SK-N-SH (cell line): Measurements from ENCODE around the gene S1PR3. TPM values are rescaled to one million over a fixed set of nuclear protein-coding genes. Genes with fewer than 3 reads are reported as not detected.

Experiments used
- CTCF ChIA-PET: fragments of 300-600, 350-600 bp; formaldehyde crosslinking; extraction: SDS; loops from one replicate; lab custom pipeline; 2021; lab: Yijun Ruan, JAX
- POLR2A ChIA-PET: fragments of 350-600 bp; sonication (Branson Sonifier 250); formaldehyde crosslinking; extraction: SDS; loops from one replicate; lab custom pipeline; 2020; ENCODE audit warnings: antibody characterized with exemption, inconsistent platforms; lab: Yijun Ruan, JAX
- DNase-seq: peaks from one replicate; pipeline ENCODE4 v3.0.0; 2012
- H2AFZ ChIP-seq: fragments of 200-600 bp; sonication (generic); 2 replicates; pipeline ENCODE4 v1.8.1; 2016; ENCODE audit warnings: antibody characterized with exemption, mild to moderate bottlenecking, low read depth
- H3F3A ChIP-seq: fragments of 200-600 bp; sonication (generic); replicated peaks from 2 replicates; pipeline ENCODE3; 2016; ENCODE audit warnings: antibody characterized with exemption, mild to moderate bottlenecking; ENCODE audit not compliant: insufficient read depth
- H3K27ac ChIP-seq, 2 experiments: fragments of 200-500 bp in 1 of 2; fragments of 200-600 bp in 1 of 2; sonication (Bioruptor generic) in 1 of 2; sonication (generic), shearing (Covaris generic) in 1 of 2; 2 replicates each; pipeline versions ENCODE4 v1.5.1 to v1.6.1; 2014 to 2016; ENCODE audit warnings: low read depth in 2 of 2, inconsistent platforms in 1 of 2, low read length in 1 of 2, mild to moderate bottlenecking in 1 of 2, mixed read lengths in 1 of 2
- H3K27me3 ChIP-seq: fragments of 200-600 bp; sonication (generic), shearing (Covaris generic); 2 replicates; pipeline ENCODE4 v1.6.1; 2016; ENCODE audit warnings: mixed run types; ENCODE audit not compliant: insufficient read depth
- H3K36me3 ChIP-seq, 2 experiments: fragments of 200-500 bp in 1 of 2; fragments of 200-600 bp in 1 of 2; sonication (Bioruptor generic) in 1 of 2; sonication (generic) in 1 of 2; replicated peaks in 1 of 2; 2 replicates each; pipeline versions ENCODE3 to v1.5.1; 2014 to 2016; ENCODE audit warnings: low read length in 1 of 2, mild to moderate bottlenecking in 1 of 2; ENCODE audit not compliant: insufficient read depth in 2 of 2, control insufficient read depth in 1 of 2
- H3K4me1 ChIP-seq, 2 experiments: fragments of 200-500 bp in 1 of 2; fragments of 200-600 bp in 1 of 2; sonication (Bioruptor generic) in 1 of 2; sonication (generic), shearing (Covaris generic) in 1 of 2; 2 replicates each; pipeline versions ENCODE4 v1.5.1 to v1.6.1; 2014 to 2016; ENCODE audit warnings: low read depth in 1 of 2, low read length in 1 of 2, mixed run types in 1 of 2; ENCODE audit not compliant: insufficient read depth in 2 of 2, control insufficient read depth in 1 of 2
- H3K4me2 ChIP-seq: fragments of 200-600 bp; sonication (generic), shearing (Covaris generic); 2 replicates; pipeline ENCODE4 v1.6.1; 2017; ENCODE audit warnings: mixed run types
- H3K4me3 ChIP-seq, 2 experiments: fragments of 200-500 bp in 1 of 2; fragments of 200-600 bp in 1 of 2; sonication (Bioruptor generic) in 1 of 2; sonication (generic), shearing (Covaris generic) in 1 of 2; 2 replicates each; pipeline versions ENCODE4 v1.5.1 to v1.8.1; 2014 to 2016; ENCODE audit warnings: low read depth in 2 of 2, inconsistent platforms in 1 of 2, low read length in 1 of 2, mild to moderate bottlenecking in 1 of 2, mixed read lengths in 1 of 2, moderate library complexity in 1 of 2
- H3K79me2 ChIP-seq: fragments of 200-600 bp; sonication (generic); 2 replicates; pipeline ENCODE4 v1.8.1; 2017; ENCODE audit warnings: mild to moderate bottlenecking; ENCODE audit not compliant: insufficient read depth
- H3K9ac ChIP-seq: fragments of 200-600 bp; sonication (generic); 2 replicates; pipeline ENCODE4 v1.6.1; 2017; ENCODE audit warnings: mixed run types
- H3K9me2 ChIP-seq: fragments of 200-600 bp; sonication (generic); 2 replicates; pipeline ENCODE4 v1.6.1; 2017; ENCODE audit warnings: mixed run types
- H3K9me3 ChIP-seq: fragments of 200-600 bp; sonication (generic); 2 replicates; pipeline ENCODE4 v1.6.1; 2017; ENCODE audit warnings: mixed run types, mild to moderate bottlenecking, moderate library complexity
- H4K20me1 ChIP-seq: fragments of 200-600 bp; sonication (generic); 2 replicates; pipeline ENCODE4 v1.6.1; 2017; ENCODE audit warnings: mild to moderate bottlenecking, mixed run types; ENCODE audit not compliant: insufficient read depth
- CHD2 ChIP-seq: fragments of 150-350 bp; IDR thresholded peaks from 2 replicates; pipeline ENCODE4 v1.6.1; 2018; ENCODE audit warnings: low read length; ENCODE audit not compliant: partially characterized antibody
- EP300 ChIP-seq, 2 experiments: IDR thresholded peaks; 2 replicates each; pipeline versions ENCODE4 v1.4.0 to v1.6.1; 2012; ENCODE audit warnings: borderline replicate concordance in 1 of 2, low read depth in 1 of 2, low read length in 1 of 2
- EZH2phosphoT487 ChIP-seq: fragments of 200-600 bp; sonication (generic); IDR thresholded peaks from 2 replicates; pipeline ENCODE4 v1.6.1; 2017; ENCODE audit warnings: low read depth, mixed run types, mild to moderate bottlenecking, antibody characterized with exemption, moderate library complexity, borderline replicate concordance
- FOSL2 ChIP-seq: IDR thresholded peaks from 2 replicates; pipeline ENCODE4 v1.4.0; 2012; ENCODE audit warnings: low read depth, mild to moderate bottlenecking, moderate library complexity, borderline replicate concordance
- FOXJ3 ChIP-seq: sonication (generic); formaldehyde crosslinking; IDR thresholded peaks from 2 replicates; pipeline ENCODE4 v1.5.1; 2020; ENCODE audit warnings: mild to moderate bottlenecking, missing genetic modification reagents
- FOXM1 ChIP-seq: IDR thresholded peaks from 2 replicates; pipeline ENCODE4 v1.4.0; 2012; ENCODE audit warnings: low read depth, mild to moderate bottlenecking
- GABPA ChIP-seq: IDR thresholded peaks from 2 replicates; pipeline ENCODE4 v1.4.0; 2012; ENCODE audit warnings: low read depth, mild to moderate bottlenecking
- GATA2 ChIP-seq: sonication (generic); formaldehyde crosslinking; IDR thresholded peaks from 2 replicates; pipeline ENCODE4 v1.5.0; 2020; ENCODE audit warnings: mild to moderate bottlenecking, missing genetic modification reagents
- JUND ChIP-seq: IDR thresholded peaks from 2 replicates; pipeline ENCODE4 v1.4.0; 2012
- MAX ChIP-seq: IDR thresholded peaks from 2 replicates; pipeline ENCODE4 v1.4.0; 2012; ENCODE audit warnings: low read depth
- MEF2A ChIP-seq: IDR thresholded peaks from 2 replicates; pipeline ENCODE4 v1.4.0; 2012; ENCODE audit warnings: low read depth, borderline replicate concordance
- MXI1 ChIP-seq: IDR thresholded peaks from 2 replicates; pipeline ENCODE4 v1.6.1; 2012; ENCODE audit warnings: mild to moderate bottlenecking, low read depth, low read length, improper control_type of control experiment
- NFIC ChIP-seq: IDR thresholded peaks from 2 replicates; pipeline ENCODE4 v1.4.0; 2012; ENCODE audit warnings: borderline replicate concordance
- NRF1 ChIP-seq: IDR thresholded peaks from 2 replicates; pipeline ENCODE4 v1.6.1; 2012; ENCODE audit warnings: low read depth, mild to moderate bottlenecking, low read length
- PBX3 ChIP-seq: IDR thresholded peaks from 2 replicates; pipeline ENCODE4; 2012
- POLR2AphosphoS5 ChIP-seq: IDR thresholded peaks from 2 replicates; pipeline ENCODE4 v1.6.1; 2012; ENCODE audit warnings: low read depth, low read length
- RAD21 ChIP-seq: IDR thresholded peaks from 2 replicates; pipeline ENCODE4 v1.6.1; 2012; ENCODE audit warnings: mild to moderate bottlenecking, low read length
- RCOR1 ChIP-seq: fragments of 150-350 bp; IDR thresholded peaks from 2 replicates; pipeline ENCODE4 v1.6.1; 2017; ENCODE audit warnings: antibody characterized with exemption, low read length
- RFX5 ChIP-seq: IDR thresholded peaks from 2 replicates; pipeline ENCODE4 v1.6.1; 2012; ENCODE audit warnings: mild to moderate bottlenecking, improper control_type of control experiment, low read length
- RXRA ChIP-seq: IDR thresholded peaks from 2 replicates; pipeline ENCODE4 v1.4.0; 2012; ENCODE audit warnings: low read depth, mild to moderate bottlenecking, borderline replicate concordance
- SIN3A ChIP-seq: IDR thresholded peaks from 2 replicates; pipeline ENCODE4 v1.6.1; 2012; ENCODE audit warnings: low read depth, mild to moderate bottlenecking, low read length, moderate library complexity, borderline replicate concordance
- TAF1 ChIP-seq: IDR thresholded peaks from 2 replicates; pipeline ENCODE4 v1.6.1; 2012; ENCODE audit warnings: low read depth, mild to moderate bottlenecking, low read length, moderate library complexity, borderline replicate concordance
- TEAD4 ChIP-seq: IDR thresholded peaks from 2 replicates; pipeline ENCODE4 v1.4.0; 2012; ENCODE audit warnings: mild to moderate bottlenecking, borderline replicate concordance; ENCODE audit not compliant: insufficient read depth
- USF2 ChIP-seq: fragments of 150-350 bp; IDR thresholded peaks from 2 replicates; pipeline ENCODE4 v1.6.1; 2017; ENCODE audit warnings: antibody characterized with exemption, low read length, low read depth, borderline replicate concordance
- YY1 ChIP-seq: IDR thresholded peaks from 2 replicates; pipeline ENCODE4 v1.4.0; 2012; ENCODE audit warnings: low read depth, mild to moderate bottlenecking
- WGBS: methylation state at CpG from one replicate; pipeline ENCODE4 v1.1.6; 2017; ENCODE audit warnings: low lambda C conversion rate; 5-methylcytosine and 5-hydroxymethylcytosine counted together
- polyA plus RNA-seq, 3 experiments: library from polyadenylated mRNA; depleted of rRNA; stranded (reverse); fragments of >200 nt; gene quantifications; 2 replicates each; pipeline ENCODE4 v1.2.3, GENCODE V29; 2012
- TF ChIP-seq, protein P1 (sequence below): IDR thresholded peaks from 2 replicates; pipeline ENCODE4 v1.4.0; 2012; ENCODE audit warnings: low read depth, borderline replicate concordance

The S1PR3 gene
- polyA plus RNA-seq, 1 of the 3 experiments (the other 2 are of a cell fraction): 2.5 TPM

GRCh38 chr9:89025553-89025952 lies 34.3 kb downstream of the S1PR3 start:
- CTCF ChIA-PET: no interaction called here

GRCh38 chr9:89026876-89027275 lies 35.6 kb downstream of the S1PR3 start:
- 70% methylated on average over 3 of the region's 3 CpGs for WGBS
- H4K20me1 ChIP-seq: no peaks in the 10 kb centered on the region
- H3K4me2 ChIP-seq: no peak overlapping the region
- no peaks in the 10 kb centered on the region for H3K9me2 ChIP-seq
- no peak overlapping the region for H3K9ac ChIP-seq
- no peak overlapping the region for H3K4me3 ChIP-seq
- peaks cover 0 to 15% of the 10 kb centered on the region in 2 experiments; a peak in 3 of 4 replicates for H3K4me1 ChIP-seq
- no peak for TF ChIP-seq MAX
- TF ChIP-seq NFIC: no peak
- TF ChIP-seq, protein P1, sequence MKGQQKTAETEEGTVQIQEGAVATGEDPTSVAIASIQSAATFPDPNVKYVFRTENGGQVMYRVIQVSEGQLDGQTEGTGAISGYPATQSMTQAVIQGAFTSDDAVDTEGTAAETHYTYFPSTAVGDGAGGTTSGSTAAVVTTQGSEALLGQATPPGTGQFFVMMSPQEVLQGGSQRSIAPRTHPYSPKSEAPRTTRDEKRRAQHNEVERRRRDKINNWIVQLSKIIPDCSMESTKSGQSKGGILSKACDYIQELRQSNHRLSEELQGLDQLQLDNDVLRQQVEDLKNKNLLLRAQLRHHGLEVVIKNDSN: no peak
- no peak for TF ChIP-seq YY1
- TF ChIP-seq FOXM1: no peak
- no peak for TF ChIP-seq SIN3A
- no peak for TF ChIP-seq GATA2 (CRISPR knock-in tag)
- TF ChIP-seq TAF1: no peak
- TF ChIP-seq FOSL2: no peak
- no peak for TF ChIP-seq CHD2
- TF ChIP-seq JUND: no peak
- TF ChIP-seq RXRA: no peak
- TF ChIP-seq RCOR1: no peak
- TF ChIP-seq EP300 (IDR thresholded peaks at IDR 0.05; ENCODE audit: borderline replicate concordance in 1 of 2, low read depth in 1 of 2, low read length in 1 of 2): no peak
- no peak for TF ChIP-seq MEF2A
- ChIA-PET CTCF (no interaction called here), POLR2A (no interaction called here)
- H3K27me3 ChIP-seq: no peaks in the 10 kb centered on the region
- peaks cover 9% of the 10 kb centered on the region for H3F3A ChIP-seq
- no peak overlapping the region for H3K27ac ChIP-seq
- H2AFZ ChIP-seq: no peak overlapping the region
- H3K36me3 ChIP-seq: peaks cover 0 to 28% of the 10 kb centered on the region in 2 experiments
- peaks cover 24% of the 10 kb centered on the region for H3K9me3 ChIP-seq
- no peaks in the 10 kb centered on the region for H3K79me2 ChIP-seq
- DNase-seq: no peak

More at GRCh38 chr9:89025553-89025952, 34.3 kb downstream of the S1PR3 start:
- Histone ChIP-seq H3K9me3 (peaks cover 15% of the 10 kb centered on the region; the same call in 1 of the 2 replicates), H3K27ac (no peak overlapping the region), H4K20me1 (no peaks in the 10 kb centered on the region), H3K27me3 (no peaks in the 10 kb centered on the region), H3K9ac (no peak overlapping the region), H3K79me2 (no peaks in the 10 kb centered on the region), H3K4me3 (no peak overlapping the region), H3K4me2 (no peak overlapping the region), H3F3A (peaks cover 9% of the 10 kb centered on the region), H3K36me3 (peaks cover 0 to 16% of the 10 kb centered on the region in 2 experiments), H2AFZ (no peak overlapping the region), H3K4me1 (peaks cover 4 to 26% of the 10 kb centered on the region in 2 experiments; a peak in 3 of 4 replicates), H3K9me2 (no peaks in the 10 kb centered on the region)
- TF ChIP-seq FOXJ3 (CRISPR knock-in tag): no peak
- TF ChIP-seq USF2: no peak
- TF ChIP-seq NRF1: no peak
- no peak for TF ChIP-seq MAX
- TF ChIP-seq MXI1: no peak
- TF ChIP-seq SIN3A: no peak
- no peak for TF ChIP-seq MEF2A
- TF ChIP-seq GABPA: no peak
- TF ChIP-seq RFX5: no peak
- TF ChIP-seq RAD21: no peak
- no peak for TF ChIP-seq EZH2phosphoT487
- no peak for TF ChIP-seq RCOR1
- no peak for TF ChIP-seq TEAD4
- TF ChIP-seq PBX3: no peak
- TF ChIP-seq POLR2AphosphoS5: no peak
- no peak for TF ChIP-seq FOXM1
- TF ChIP-seq CHD2: no peak
- no peak for DNase-seq
- POLR2A ChIA-PET: no interaction called here
